ENCODE measurements around the gene NAALAD2.

DNA sequence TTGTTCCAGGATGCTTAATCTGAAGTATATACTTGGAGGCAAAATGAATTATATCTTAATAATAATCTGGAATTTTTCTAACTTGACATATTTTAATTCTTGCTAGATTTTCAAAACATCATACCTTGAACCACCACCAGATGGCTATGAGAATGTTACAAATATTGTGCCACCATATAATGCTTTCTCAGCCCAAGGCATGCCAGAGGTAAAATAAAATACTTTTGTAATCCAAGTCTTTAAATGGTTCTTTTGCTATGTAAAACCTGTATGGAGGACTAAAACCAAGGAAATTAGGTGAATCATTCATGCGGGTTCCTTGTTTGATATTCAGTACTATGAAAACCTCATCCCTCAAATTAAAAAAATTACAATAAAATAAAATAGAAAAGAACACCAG is 14.4 kb downstream of the NAALAD2 start:
- TF ChIP-seq, protein P1, sequence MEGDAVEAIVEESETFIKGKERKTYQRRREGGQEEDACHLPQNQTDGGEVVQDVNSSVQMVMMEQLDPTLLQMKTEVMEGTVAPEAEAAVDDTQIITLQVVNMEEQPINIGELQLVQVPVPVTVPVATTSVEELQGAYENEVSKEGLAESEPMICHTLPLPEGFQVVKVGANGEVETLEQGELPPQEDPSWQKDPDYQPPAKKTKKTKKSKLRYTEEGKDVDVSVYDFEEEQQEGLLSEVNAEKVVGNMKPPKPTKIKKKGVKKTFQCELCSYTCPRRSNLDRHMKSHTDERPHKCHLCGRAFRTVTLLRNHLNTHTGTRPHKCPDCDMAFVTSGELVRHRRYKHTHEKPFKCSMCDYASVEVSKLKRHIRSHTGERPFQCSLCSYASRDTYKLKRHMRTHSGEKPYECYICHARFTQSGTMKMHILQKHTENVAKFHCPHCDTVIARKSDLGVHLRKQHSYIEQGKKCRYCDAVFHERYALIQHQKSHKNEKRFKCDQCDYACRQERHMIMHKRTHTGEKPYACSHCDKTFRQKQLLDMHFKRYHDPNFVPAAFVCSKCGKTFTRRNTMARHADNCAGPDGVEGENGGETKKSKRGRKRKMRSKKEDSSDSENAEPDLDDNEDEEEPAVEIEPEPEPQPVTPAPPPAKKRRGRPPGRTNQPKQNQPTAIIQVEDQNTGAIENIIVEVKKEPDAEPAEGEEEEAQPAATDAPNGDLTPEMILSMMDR (optimal IDR thresholded peaks at IDR 0.05 in 1 of 3, IDR thresholded peaks at IDR 0.05 in 1 of 3, conservative IDR thresholded peaks at IDR 0.05 in 1 of 3; ENCODE audit: extremely low read depth in 1 of 3, insufficient read depth in 2 of 3, low read length in 3 of 3): no peak
- TF ChIP-seq EZH2 (IDR thresholded peaks at IDR 0.05; ENCODE audit: low read length): no peak

Data from keratinocyte (primary cell).